Stimulated activated CD8-positive, alpha-beta memory T cell treated with anti-CD3 and anti-CD28 coated beads, Interleukin-4, amount 100 ng/mL, for 1 hour (primary cell): ENCODE data around the gene GPR15.

Experiments
- DNase-seq, 2 donors: peaks; one replicate each; pipeline ENCODE4 v3.0.0-alpha.2; 2020; ENCODE audit warnings: low read depth in 2 of 2, low spot score in 1 of 2

The GPR15 gene

DNA sequence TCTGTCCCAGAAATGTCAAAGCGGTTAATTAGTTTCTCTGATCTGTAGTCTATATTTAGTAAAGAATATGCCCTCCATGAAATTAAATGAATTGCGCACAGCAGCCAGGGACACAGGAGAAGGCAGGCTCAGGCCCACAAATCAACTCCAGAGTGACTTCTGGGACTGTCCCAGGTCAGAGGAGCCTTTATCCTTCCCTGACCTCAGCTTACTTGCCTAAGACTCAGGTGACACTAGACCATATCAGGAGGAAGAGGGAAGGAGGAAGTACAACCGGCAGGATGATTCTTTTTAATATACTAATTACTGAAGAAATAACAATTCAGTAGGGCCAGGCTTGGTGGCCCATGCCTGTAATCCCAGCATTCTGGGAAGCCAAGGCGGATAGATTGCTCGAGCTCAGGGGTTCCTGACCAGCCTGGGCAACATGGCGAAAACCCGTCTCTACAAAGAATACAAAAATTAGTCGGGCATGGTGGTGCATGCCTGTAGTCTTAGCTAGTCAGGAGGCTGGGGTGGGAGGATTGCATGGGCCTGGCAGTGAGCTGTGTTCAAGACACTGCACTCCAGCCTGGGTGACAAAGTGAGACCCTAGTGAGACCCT lies 1.8 kb upstream of the GPR15 start:
- no peak for DNase-seq

GRCh38 chr3:98530676-98531075 lies 1.1 kb upstream of the GPR15 start:
- DNase-seq: no peak

GRCh38 chr3:98532275-98532637 lies 478 bp downstream of the GPR15 start:
- no peak for DNase-seq

GRCh38 chr3:98532709-98533571 lies 1.2 kb downstream of the GPR15 start:
- DNase-seq: no peak

DNA sequence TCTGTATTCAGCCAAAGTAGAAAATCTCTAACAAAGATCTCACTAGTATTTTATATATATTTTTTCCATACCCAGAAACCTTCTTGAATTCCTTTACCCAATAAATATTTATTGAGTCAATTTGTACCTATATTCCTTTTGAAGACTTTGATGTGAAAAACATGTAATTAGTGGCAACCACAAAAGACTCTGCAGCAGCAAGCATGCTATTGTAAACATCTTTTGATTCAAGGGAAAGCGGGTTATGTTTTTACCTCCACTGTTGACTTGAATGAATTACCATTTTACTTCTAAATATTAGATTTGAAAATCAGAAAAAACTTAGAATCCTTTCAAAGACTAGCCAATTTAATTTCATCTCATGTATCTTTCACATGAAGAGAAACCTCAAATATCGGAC lies 2.4 kb downstream of the GPR15 start:
- DNase-seq: no peak

DNA sequence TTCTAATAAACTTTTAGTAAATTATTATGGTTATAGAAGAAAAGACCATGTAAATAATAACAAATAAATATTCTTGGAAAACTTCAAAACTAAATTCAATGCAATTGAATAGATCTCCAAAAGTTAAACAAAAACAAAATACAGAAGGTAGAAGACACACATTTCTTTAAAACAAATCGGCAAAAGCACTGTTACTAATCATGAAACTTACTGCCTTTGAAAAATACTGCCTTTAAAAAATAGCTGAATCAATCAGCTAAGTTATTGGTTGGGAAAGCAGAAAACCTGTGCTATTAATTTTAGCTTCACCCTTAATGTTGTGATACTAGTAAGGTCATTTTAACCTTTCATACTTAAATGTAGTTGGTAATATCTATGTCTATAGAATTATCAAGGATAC lies 3.0 kb downstream of the GPR15 start:
- no peak for DNase-seq

GRCh38 chr3:98536456-98537017 lies 4.8 kb downstream of the GPR15 start:
- no peak for DNase-seq

- no peak for DNase-seq
Observed at GRCh38 chr3:98540346-98540745, 8.6 kb downstream of the GPR15 start.

DNA sequence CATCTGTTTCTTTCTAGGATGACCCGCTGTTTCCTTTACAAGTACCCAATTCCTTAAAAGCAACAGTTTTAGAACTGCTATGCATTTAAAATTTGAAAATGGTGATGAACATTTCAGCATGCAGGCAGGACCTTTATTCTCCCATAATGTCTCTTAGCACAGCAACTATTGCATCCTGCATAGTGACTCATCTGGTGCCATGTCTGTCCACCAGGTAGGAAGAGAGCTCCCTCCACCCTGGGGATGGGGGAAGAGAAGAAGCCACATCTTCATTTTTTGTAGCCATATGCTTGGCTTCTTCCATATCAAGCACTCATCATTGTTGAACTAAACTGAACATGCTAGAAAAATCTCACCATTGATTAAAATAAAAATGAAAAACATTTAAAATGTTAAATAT lies 9.9 kb downstream of the GPR15 start:
- DNase-seq: no peak

- no peak for DNase-seq
Observed at GRCh38 chr3:98542623-98543022, 10.8 kb downstream of the GPR15 start.

GRCh38 chr3:98545940-98546339 lies 14.2 kb downstream of the GPR15 start:
- DNase-seq: no peak

GRCh38 chr3:98548544-98548943 lies 16.8 kb downstream of the GPR15 start:
- DNase-seq: no peak

DNA sequence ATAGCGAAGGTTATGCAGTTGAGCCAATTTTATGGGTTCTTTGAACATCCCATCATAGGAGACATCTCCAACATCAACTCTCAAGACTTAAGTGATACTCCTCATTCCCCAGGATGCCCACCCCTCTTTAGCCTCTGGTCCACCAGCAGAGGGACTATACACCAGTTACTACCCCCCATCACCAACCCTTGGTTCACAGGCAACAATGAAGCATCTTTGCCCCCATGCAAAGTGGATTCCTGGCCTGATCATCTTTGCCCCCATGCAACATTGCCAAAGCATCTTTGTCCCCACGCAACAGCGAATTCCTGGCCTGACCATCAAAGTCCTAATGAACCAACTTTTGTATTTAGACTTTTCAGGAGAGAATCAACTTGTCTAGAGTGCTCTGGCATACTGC lies 19.1 kb downstream of the GPR15 start:
- DNase-seq: no peak

DNA sequence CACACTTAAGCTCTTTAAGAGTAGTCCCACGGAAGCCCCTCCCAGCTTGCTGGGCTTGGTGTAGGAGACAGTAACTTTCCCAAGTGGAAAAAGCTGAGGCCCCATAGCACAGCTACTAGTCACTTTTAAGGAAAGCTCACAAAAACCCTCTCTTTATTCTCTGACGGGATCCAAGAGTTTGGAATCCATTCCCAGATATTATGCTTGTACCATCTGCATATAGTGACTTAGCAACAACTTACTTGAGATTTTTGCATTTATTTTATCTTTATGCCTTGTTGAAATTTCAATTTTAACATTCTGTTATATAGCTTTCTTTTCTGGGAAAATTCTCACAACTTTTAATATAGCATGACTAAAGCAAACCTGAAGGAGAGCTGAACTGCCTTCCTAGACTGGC lies 19.5 kb downstream of the GPR15 start:
- DNase-seq: no peak

- DNase-seq: no peak
Observed at GRCh38 chr3:98551754-98552153, 20.0 kb downstream of the GPR15 start.

DNA sequence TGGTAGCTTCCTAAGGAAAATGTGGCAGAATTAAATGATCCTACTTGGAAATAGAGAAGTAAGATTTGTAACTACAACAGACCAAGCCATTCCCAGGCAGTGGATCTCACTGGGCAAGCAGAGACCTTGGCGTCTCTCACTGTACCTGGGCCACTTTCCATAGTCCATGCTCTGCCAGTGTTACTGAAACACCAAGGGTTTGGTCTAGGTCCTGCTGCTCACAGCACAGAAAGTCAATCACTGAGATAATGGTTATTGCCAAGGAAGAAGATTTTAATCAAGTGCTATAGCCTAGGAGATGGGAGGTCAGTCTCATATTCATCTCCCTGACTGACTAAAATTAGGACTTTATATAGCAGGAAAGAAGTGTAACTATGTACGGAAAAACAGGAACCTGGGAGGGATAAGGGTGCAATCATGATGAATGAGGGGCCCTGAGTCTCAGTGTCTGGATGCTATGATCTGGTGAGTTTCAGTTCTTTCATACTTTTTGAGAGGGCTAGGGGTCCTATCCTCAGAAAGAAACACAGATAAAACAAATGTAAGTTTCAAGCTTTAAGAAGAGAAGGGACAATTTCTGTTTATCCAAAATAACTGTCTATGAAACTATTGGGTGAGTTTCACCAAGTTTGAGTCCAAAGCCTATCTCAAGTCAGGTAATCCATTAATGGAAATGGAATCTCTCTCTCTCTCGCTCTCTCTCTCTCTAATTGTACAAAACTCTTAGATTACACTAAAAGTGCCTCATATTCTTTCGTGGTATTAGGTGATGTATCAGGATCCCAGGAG lies 20.6 kb downstream of the GPR15 start:
- DNase-seq: no peak

- DNase-seq: no peak
Observed at GRCh38 chr3:98553021-98553563, 21.3 kb downstream of the GPR15 start.

DNA sequence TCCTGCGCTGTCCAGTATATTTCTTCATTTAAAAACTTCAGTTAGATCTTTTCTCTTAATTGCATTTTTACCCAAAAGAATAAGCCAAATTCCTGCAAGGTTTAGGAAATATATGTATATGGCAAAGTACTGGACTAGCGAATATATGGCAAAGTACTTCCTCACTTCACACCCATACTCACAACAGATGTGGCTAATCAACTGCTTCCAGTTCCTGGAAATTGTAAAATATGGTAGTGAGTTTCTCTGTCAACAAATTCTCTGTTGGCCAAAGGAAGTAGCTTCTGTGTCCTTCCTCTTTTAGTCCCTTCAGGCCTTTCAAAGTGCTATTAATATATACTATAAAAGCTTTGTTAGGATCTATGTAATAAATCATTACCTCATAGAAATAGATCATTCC lies 22.0 kb downstream of the GPR15 start:
- DNase-seq: no peak

GRCh38 chr3:98554580-98554979 lies 22.8 kb downstream of the GPR15 start:
- no peak for DNase-seq

DNA sequence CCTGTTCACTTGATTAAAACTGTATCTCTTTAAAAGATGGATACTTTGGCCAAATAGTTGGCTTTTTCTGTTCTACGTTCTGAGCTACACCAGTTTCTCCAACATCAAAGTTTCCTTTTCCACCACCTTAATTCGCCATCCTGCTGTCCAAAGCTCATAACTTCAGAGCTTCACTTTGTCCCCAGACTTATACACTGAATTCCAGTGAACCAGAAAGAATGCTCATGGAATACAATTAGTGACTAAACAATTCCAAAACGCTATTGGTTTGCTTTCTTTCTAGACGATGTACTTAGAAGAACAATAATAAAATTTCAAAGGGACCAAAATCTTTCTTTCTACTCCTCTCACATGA lies 23.2 kb downstream of the GPR15 start:
- no peak for DNase-seq
